HepG2 (cell line): ENCODE data around the gene AGRN. TPM values are rescaled to one million over a fixed set of nuclear protein-coding genes. Genes with fewer than 3 reads are reported as not detected.

Experiments used
- AFF4 ChIP-seq: sonication (generic); formaldehyde crosslinking; IDR thresholded peaks from 2 replicates; pipeline ENCODE4 v1.4.0; 2020; ENCODE audit warnings: missing genetic modification reagents
- ATF4 ChIP-seq, 2 experiments: fragments of 450-650 bp in 1 of 2; sonication (generic) in 1 of 2; formaldehyde crosslinking; IDR thresholded peaks; 2 replicates each; pipeline versions ENCODE4 v1.5.0 to v1.8.0; 2020 to 2022; ENCODE audit warnings: mild to moderate bottlenecking in 1 of 2, missing genetic modification reagents in 1 of 2
- HMG20A ChIP-seq: IDR thresholded peaks from 2 replicates; pipeline ENCODE4 v1.6.1; 2016; ENCODE audit warnings: borderline replicate concordance
- MLLT10 ChIP-seq: sonication (generic); formaldehyde crosslinking; IDR thresholded peaks from 2 replicates; pipeline ENCODE4 v1.4.0; 2020; ENCODE audit warnings: missing genetic modification reagents
- ZBTB40 ChIP-seq, 2 experiments: fragments of 450-650 bp in 1 of 2; sonication (generic) in 1 of 2; formaldehyde crosslinking in 1 of 2; IDR thresholded peaks; 2 replicates each; pipeline versions ENCODE4 v1.6.1 to v1.8.0; 2016 to 2022; ENCODE audit warnings: antibody characterized with exemption in 1 of 2, mild to moderate bottlenecking in 1 of 2, missing genetic modification reagents in 1 of 2
- ZBTB46 ChIP-seq: sonication (generic); formaldehyde crosslinking; IDR thresholded peaks from 2 replicates; pipeline ENCODE4 v1.4.0; 2020; ENCODE audit warnings: mild to moderate bottlenecking, missing genetic modification reagents, borderline replicate concordance
- ZEB1 ChIP-seq: IDR thresholded peaks from 2 replicates; pipeline ENCODE4 v1.6.1; 2012; ENCODE audit warnings: mild to moderate bottlenecking, low read depth, inconsistent platforms; ENCODE audit not compliant: insufficient replicate concordance
- ZNF292 ChIP-seq: sonication (generic); formaldehyde crosslinking; IDR thresholded peaks from 2 replicates; pipeline ENCODE4 v1.8.1; 2022; ENCODE audit warnings: mild to moderate bottlenecking, low read depth, missing genetic modification reagents, borderline replicate concordance
- ZNF691 ChIP-seq: sonication (generic); formaldehyde crosslinking; IDR thresholded peaks from 2 replicates; pipeline ENCODE4 v1.4.0; 2020; ENCODE audit warnings: missing genetic modification reagents, low read depth, mild to moderate bottlenecking, borderline replicate concordance
- polyA plus RNA-seq, 8 experiments: library from polyadenylated mRNA; depleted of rRNA in 3 of 8; stranded (reverse) in 7 of 8; unstranded in 1 of 8; fragments of >200 nt; fragmentation: Illumina TruSeq in 4 of 8; extraction: Trizol in 4 of 8; gene quantifications; 2 replicates each; pipeline versions ENCODE4 v1.2.1 to v1.2.3, GENCODE V29; 2011 to 2016; ENCODE audit warnings: low read depth in 4 of 8, missing spikeins in 1 of 8, mixed read lengths in 1 of 8; ENCODE audit not compliant: insufficient read depth in 1 of 8
- total RNA-seq, 5 experiments: library from RNA; depleted of rRNA; stranded (reverse); fragments of >200 nt; fragmentation: Illumina TruSeq; extraction: Trizol; gene quantifications; 2 replicates each; pipeline ENCODE4 v1.2.3, GENCODE V29; 2016; ENCODE audit warnings: low read depth in 1 of 5

The AGRN gene
- total and polyA plus RNA-seq, 2 of the 13 experiments (the other 11 are each of a cell fraction or from before 2014, with no cell fraction given): 29.8 to 65.2 TPM

- TF ChIP-seq AFF4 (CRISPR knock-in tag) (no peak), HMG20A (CRISPR knock-in tag) (no peak), ZNF691 (CRISPR knock-in tag) (no peak), ZNF292 (no peak), ZBTB46 (no peak), ZEB1 (no peak), ZBTB40 (IDR thresholded peaks at IDR 0.05) (no peak), ZBTB40 (CRISPR knock-in tag; IDR thresholded peaks at IDR 0.05) (no peak), MLLT10 (CRISPR knock-in tag) (no peak), ATF4 (CRISPR knock-in tag; IDR thresholded peaks at IDR 0.05) (no peak)
Observed at GRCh38 chr1:1014799-1015681, 4.9 kb upstream of the AGRN start (continued).
